OCI-LY1 (cell line): ENCODE measurements around the gene ZNF112.

Experiments
- EZH2 ChIP-seq: fragments of 200-600 bp; sonication (generic), shearing (Covaris generic); IDR thresholded peaks from 2 replicates; pipeline ENCODE4 v1.8.0; 2017; ENCODE audit warnings: borderline replicate concordance, mixed run types, mild to moderate bottlenecking, antibody characterized with exemption, low read length, moderate library complexity, mixed read lengths
- TF ChIP-seq, protein P1 (sequence below): fragments of 200-600 bp; sonication (generic), shearing (Covaris generic); IDR thresholded peaks from 2 replicates; pipeline ENCODE4 v1.5.1; 2017; ENCODE audit warnings: mild to moderate bottlenecking, antibody characterized with exemption, low read length, moderate library complexity, mixed read lengths

- TF ChIP-seq, protein P1, sequence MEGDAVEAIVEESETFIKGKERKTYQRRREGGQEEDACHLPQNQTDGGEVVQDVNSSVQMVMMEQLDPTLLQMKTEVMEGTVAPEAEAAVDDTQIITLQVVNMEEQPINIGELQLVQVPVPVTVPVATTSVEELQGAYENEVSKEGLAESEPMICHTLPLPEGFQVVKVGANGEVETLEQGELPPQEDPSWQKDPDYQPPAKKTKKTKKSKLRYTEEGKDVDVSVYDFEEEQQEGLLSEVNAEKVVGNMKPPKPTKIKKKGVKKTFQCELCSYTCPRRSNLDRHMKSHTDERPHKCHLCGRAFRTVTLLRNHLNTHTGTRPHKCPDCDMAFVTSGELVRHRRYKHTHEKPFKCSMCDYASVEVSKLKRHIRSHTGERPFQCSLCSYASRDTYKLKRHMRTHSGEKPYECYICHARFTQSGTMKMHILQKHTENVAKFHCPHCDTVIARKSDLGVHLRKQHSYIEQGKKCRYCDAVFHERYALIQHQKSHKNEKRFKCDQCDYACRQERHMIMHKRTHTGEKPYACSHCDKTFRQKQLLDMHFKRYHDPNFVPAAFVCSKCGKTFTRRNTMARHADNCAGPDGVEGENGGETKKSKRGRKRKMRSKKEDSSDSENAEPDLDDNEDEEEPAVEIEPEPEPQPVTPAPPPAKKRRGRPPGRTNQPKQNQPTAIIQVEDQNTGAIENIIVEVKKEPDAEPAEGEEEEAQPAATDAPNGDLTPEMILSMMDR, result no peak
- no peak for TF ChIP-seq EZH2
Measured at GRCh38 chr19:44367024-44367423, 10.5 kb upstream of the ZNF112 start.
